Measurements from ENCODE around the gene MISP. TPM values are rescaled to one million over a fixed set of nuclear protein-coding genes. Genes with fewer than 3 reads are reported as not detected.

Gene MISP
- total and polyA plus RNA-seq, 9 of the 15 experiments (the other 6 are each of a cell fraction or from before 2014, with no cell fraction given) = 0.04 to 0.29 (median 0.05) TPM; not detected in 5

- TF ChIP-seq, protein P1, sequence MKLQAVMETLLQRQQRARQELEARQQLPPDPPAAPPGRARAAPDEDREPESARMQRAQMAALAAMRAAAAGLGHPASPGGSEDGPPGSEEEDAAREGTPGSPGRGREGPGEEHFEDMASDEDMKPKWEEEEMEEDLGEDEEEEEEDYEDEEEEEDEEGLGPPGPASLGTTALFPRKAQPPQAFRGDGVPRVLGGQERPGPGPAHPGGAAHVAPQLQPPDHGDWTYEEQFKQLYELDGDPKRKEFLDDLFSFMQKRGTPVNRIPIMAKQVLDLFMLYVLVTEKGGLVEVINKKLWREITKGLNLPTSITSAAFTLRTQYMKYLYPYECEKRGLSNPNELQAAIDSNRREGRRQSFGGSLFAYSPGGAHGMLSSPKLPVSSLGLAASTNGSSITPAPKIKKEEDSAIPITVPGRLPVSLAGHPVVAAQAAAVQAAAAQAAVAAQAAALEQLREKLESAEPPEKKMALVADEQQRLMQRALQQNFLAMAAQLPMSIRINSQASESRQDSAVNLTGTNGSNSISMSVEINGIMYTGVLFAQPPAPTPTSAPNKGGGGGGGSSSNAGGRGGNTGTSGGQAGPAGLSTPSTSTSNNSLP (IDR thresholded peaks at IDR 0.05; ENCODE audit: borderline replicate concordance, low read depth, low read length) = no peak
- TF ChIP-seq SOX6 (IDR thresholded peaks at IDR 0.05) (no peak), FOS (IDR thresholded peaks at IDR 0.05; ENCODE audit: extremely low read depth, insufficient read length) (no peak), ZNF589 (CRISPR knock-in tag; IDR thresholded peaks at IDR 0.05; ENCODE audit: low read depth) (no peak), TCF15 (CRISPR knock-in tag; IDR thresholded peaks at IDR 0.05) (no peak), ZBTB49 (CRISPR knock-in tag; IDR thresholded peaks at IDR 0.05; ENCODE audit: borderline replicate concordance) (no peak), ZFX (CRISPR knock-in tag; IDR thresholded peaks at IDR 0.05) (peak; percentile 48), CCAR2 (IDR thresholded peaks at IDR 0.05; ENCODE audit: low read depth, low read length) (no peak), ZNF354B (CRISPR knock-in tag; IDR thresholded peaks at IDR 0.05) (no peak), CREB3 (tag; conservative IDR thresholded peaks at IDR 0.05; ENCODE audit: low read depth) (no peak), MYBL2 (IDR thresholded peaks at IDR 0.05; ENCODE audit: low read depth) (no peak), MYBL2 (CRISPR knock-in tag; IDR thresholded peaks at IDR 0.05; ENCODE audit: borderline replicate concordance) (no peak), ZNF12 (CRISPR knock-in tag; IDR thresholded peaks at IDR 0.05) (no peak), ZNF140 (CRISPR knock-in tag; IDR thresholded peaks at IDR 0.05) (no peak)
- TF ChIP-seq, protein P2, sequence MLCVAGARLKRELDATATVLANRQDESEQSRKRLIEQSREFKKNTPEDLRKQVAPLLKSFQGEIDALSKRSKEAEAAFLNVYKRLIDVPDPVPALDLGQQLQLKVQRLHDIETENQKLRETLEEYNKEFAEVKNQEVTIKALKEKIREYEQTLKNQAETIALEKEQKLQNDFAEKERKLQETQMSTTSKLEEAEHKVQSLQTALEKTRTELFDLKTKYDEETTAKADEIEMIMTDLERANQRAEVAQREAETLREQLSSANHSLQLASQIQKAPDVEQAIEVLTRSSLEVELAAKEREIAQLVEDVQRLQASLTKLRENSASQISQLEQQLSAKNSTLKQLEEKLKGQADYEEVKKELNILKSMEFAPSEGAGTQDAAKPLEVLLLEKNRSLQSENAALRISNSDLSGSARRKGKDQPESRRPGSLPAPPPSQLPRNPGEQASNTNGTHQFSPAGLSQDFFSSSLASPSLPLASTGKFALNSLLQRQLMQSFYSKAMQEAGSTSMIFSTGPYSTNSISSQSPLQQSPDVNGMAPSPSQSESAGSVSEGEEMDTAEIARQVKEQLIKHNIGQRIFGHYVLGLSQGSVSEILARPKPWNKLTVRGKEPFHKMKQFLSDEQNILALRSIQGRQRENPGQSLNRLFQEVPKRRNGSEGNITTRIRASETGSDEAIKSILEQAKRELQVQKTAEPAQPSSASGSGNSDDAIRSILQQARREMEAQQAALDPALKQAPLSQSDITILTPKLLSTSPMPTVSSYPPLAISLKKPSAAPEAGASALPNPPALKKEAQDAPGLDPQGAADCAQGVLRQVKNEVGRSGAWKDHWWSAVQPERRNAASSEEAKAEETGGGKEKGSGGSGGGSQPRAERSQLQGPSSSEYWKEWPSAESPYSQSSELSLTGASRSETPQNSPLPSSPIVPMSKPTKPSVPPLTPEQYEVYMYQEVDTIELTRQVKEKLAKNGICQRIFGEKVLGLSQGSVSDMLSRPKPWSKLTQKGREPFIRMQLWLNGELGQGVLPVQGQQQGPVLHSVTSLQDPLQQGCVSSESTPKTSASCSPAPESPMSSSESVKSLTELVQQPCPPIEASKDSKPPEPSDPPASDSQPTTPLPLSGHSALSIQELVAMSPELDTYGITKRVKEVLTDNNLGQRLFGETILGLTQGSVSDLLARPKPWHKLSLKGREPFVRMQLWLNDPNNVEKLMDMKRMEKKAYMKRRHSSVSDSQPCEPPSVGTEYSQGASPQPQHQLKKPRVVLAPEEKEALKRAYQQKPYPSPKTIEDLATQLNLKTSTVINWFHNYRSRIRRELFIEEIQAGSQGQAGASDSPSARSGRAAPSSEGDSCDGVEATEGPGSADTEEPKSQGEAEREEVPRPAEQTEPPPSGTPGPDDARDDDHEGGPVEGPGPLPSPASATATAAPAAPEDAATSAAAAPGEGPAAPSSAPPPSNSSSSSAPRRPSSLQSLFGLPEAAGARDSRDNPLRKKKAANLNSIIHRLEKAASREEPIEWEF (CRISPR knock-in tag; IDR thresholded peaks at IDR 0.05) = no peak
- TF ChIP-seq, protein P3, sequence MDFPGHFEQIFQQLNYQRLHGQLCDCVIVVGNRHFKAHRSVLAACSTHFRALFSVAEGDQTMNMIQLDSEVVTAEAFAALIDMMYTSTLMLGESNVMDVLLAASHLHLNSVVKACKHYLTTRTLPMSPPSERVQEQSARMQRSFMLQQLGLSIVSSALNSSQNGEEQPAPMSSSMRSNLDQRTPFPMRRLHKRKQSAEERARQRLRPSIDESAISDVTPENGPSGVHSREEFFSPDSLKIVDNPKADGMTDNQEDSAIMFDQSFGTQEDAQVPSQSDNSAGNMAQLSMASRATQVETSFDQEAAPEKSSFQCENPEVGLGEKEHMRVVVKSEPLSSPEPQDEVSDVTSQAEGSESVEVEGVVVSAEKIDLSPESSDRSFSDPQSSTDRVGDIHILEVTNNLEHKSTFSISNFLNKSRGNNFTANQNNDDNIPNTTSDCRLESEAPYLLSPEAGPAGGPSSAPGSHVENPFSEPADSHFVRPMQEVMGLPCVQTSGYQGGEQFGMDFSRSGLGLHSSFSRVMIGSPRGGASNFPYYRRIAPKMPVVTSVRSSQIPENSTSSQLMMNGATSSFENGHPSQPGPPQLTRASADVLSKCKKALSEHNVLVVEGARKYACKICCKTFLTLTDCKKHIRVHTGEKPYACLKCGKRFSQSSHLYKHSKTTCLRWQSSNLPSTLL (IDR thresholded peaks at IDR 0.05) = no peak
Measured at GRCh38 chr19:703329-703650, 47.6 kb upstream of the MISP start (continued).
